Right lobe of liver (tissue), 6 donors: ENCODE results near the gene OPA1. TPM values are rescaled to one million over a fixed set of nuclear protein-coding genes. Genes with fewer than 3 reads are reported as not detected.

Experiments
- ATAC-seq, 4 donors: fragments of 200-7000 bp; cut with Tn5 transposase; one replicate each; pipeline ENCODE4 v1.9.1; 2020; ENCODE audit warnings: mild to moderate bottlenecking in 4 of 4, moderate library complexity in 4 of 4
- DNase-seq, 3 donors: peaks; one replicate each; pipeline ENCODE4 v3.0.0-alpha.2; 2020
- H3K27ac ChIP-seq, 3 donors: fragments of 200-600 bp; one replicate each; pipeline ENCODE4 v1.8.0; 2022
- H3K27me3 ChIP-seq, 2 donors: fragments of 200-600 bp; one replicate each; pipeline ENCODE4 v1.8.0; 2022
- H3K36me3 ChIP-seq, 4 donors: fragments of 200-600 bp; sonication (generic) in 1 of 4; one replicate each; pipeline versions ENCODE4 v1.5.1 to v1.8.0; 2017 to 2022; ENCODE audit warnings: control low read depth in 1 of 4
- H3K4me1 ChIP-seq, 4 donors: fragments of 200-600 bp; sonication (generic) in 1 of 4; one replicate each; pipeline versions ENCODE4 v1.5.1 to v1.8.0; 2017 to 2022; ENCODE audit warnings: control low read depth in 1 of 4
- H3K4me3 ChIP-seq, 3 donors: fragments of 200-600 bp; one replicate each; pipeline ENCODE4 v1.8.0; 2022
- H3K9me3 ChIP-seq, 4 donors: fragments of 200-600 bp; sonication (generic) in 1 of 4; one replicate each; pipeline versions ENCODE4 v1.5.1 to v1.8.0; 2017 to 2022; ENCODE audit warnings: control low read depth in 1 of 4
- POLR2A ChIP-seq: fragments of 450-650 bp; IDR thresholded peaks from one replicate; pipeline ENCODE4 v1.6.1; 2017; ENCODE audit warnings: antibody characterized with exemption, mild to moderate bottlenecking
- WGBS: methylation state at CpG from one replicate; pipeline ENCODE4 v1.1.6; 2018; ENCODE audit warnings: low coverage, low lambda C conversion rate; ENCODE audit not compliant: insufficient coverage; ENCODE audit errors: missing lambda C conversion rate; 5-methylcytosine and 5-hydroxymethylcytosine counted together
- intact Hi-C, 2 donors: fragments of 100-400 bp; cut with DNase I; formaldehyde crosslinking; loops; one replicate each; pipeline versions ENCODE4 v1.11.2 to v1.14.1; 2022
- total RNA-seq, 6 experiments: library from RNA; depleted of rRNA in 2 of 6; stranded (reverse); fragments of >200 nt in 2 of 6; fragmentation: NEBNext Ultra II Directional in 3 of 6; extraction: Animal tissue kit (Norgen Biotek cat#: 25700) in 3 of 6; gene quantifications; one replicate each; pipeline versions ENCODE4 v1.1.0 to v1.2.4, GENCODE V29; 2016 to 2023
- TF ChIP-seq, protein P1 (sequence below), 4 donors: fragments of 200-600 bp in 3 of 4; fragments of 450-650 bp in 1 of 4; IDR thresholded peaks; one replicate each; pipeline versions ENCODE4 v1.5.1 to v1.8.0; 2016 to 2022; ENCODE audit warnings: antibody characterized with exemption in 4 of 4, mild to moderate bottlenecking in 2 of 4
- donor health status: DM: no; HTN: yes; CAD: no.
- donor health status: DM: no; HTN: no; CAD: no.
- donor health status: DM: no; HTN: no; CAD: no.
- donor health status: DM: no; HTN: yes; CAD: no.
- donor health status: DM: no; HTN: yes; CAD: no.

The OPA1 gene
- total RNA-seq, 6 experiments from 2014 or later: 29.2 to 45.5 (median 31.6) TPM

DNA sequence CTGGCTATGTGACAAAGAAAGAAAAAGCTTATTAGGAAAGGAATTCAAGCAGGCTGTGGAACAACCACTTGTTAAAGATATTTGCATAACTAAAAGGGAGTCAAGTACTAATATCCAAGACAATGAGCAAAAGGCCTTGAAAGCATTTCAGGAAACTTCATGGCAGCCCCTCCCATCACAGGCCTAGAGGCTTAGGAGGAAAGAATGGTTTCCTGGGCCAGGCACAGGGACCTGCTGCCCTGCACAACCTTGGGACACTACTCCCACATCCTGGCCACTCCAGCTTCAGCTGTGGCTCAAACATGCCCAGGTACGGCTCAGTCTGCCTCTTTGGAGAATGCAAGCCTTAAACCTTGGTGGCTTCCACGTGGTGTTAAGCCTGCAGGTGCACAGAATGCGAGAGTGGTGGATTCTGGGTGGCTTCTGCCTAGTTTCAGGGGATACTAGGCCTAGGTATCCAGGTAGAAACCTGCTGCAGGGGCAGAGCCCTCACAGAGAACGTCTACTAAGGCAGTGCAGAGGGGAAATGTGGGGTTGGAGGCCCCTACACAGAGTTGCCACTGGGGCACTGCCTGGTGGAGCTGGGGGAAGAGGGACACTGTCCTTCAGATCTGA lies 121.6 kb downstream of the OPA1 start:
- Histone ChIP-seq H3K36me3 (no peaks in the 10 kb centered on the region), H3K9me3 (no peaks in the 10 kb centered on the region), H3K27me3 (no peaks in the 10 kb centered on the region), H3K4me3 (no peak overlapping the region), H3K27ac (no peak overlapping the region), H3K4me1 (peaks cover 0 to 10% (median 0%) of the 10 kb centered on the region in 4 donors)
- TF ChIP-seq, protein P1, sequence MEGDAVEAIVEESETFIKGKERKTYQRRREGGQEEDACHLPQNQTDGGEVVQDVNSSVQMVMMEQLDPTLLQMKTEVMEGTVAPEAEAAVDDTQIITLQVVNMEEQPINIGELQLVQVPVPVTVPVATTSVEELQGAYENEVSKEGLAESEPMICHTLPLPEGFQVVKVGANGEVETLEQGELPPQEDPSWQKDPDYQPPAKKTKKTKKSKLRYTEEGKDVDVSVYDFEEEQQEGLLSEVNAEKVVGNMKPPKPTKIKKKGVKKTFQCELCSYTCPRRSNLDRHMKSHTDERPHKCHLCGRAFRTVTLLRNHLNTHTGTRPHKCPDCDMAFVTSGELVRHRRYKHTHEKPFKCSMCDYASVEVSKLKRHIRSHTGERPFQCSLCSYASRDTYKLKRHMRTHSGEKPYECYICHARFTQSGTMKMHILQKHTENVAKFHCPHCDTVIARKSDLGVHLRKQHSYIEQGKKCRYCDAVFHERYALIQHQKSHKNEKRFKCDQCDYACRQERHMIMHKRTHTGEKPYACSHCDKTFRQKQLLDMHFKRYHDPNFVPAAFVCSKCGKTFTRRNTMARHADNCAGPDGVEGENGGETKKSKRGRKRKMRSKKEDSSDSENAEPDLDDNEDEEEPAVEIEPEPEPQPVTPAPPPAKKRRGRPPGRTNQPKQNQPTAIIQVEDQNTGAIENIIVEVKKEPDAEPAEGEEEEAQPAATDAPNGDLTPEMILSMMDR (IDR thresholded peaks at IDR 0.05): no peak
- TF ChIP-seq POLR2A: no peak
- intact Hi-C loops: no loop called here
- no peak for DNase-seq
- 0% methylated on average over 1 of the region's 4 CpGs for WGBS
- ATAC-seq: no peak

DNA sequence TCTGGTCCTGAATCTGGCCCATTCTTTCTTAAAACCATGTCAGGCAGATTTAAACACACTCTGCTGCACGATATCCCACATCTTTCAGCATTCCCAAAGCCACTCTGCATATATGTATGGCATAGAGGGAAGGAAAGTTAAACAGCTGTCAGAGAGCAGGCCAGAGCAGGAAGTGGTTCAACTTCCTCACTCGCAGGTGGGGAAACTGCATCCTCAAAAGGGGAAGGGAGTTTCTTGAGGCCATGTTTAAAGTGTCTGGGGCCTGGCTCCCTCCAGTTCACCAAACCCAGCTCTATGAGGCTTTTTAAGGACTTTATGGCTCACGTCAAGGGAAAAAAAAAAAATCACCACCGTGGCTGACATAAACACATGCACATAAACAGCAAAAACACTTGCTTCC lies 123.1 kb downstream of the OPA1 start:
- Histone ChIP-seq H3K27ac (no peak overlapping the region), H3K27me3 (no peaks in the 10 kb centered on the region), H3K4me3 (no peak overlapping the region), H3K9me3 (no peaks in the 10 kb centered on the region), H3K36me3 (no peaks in the 10 kb centered on the region), H3K4me1 (no peaks in the 10 kb centered on the region)
- intact Hi-C loops: no loop called here
- 51% methylated on average over 4 of the region's 4 CpGs for WGBS
- DNase-seq: no peak
- TF ChIP-seq POLR2A: no peak
- TF ChIP-seq, protein P1 (IDR thresholded peaks at IDR 0.05): no peak
- ATAC-seq: no peak

DNA sequence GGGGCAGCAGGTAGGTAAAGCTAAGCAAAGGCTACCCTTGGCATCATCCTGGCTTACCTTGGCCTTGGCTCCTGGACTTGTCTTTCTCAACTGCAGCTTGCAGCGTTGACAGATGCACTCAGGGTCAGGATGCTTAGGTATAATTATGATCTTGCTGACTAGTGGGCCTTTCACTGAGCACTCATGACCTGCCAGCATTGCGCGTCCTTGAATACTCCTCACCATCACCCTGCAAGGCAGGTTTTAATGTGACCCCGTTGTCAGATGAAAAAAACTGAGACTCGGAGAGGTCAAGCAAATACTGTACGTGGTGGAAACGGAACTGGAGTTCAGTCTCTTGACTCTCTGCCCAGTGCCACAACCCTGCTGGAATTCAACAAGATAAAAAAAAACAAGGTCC lies 126.7 kb downstream of the OPA1 start:
- DNase-seq (no peak), ATAC-seq (peak in 2 of 4 donors; percentile 24 to 71)
- no peak overlapping the region for H3K27ac ChIP-seq
- H3K36me3 ChIP-seq: no peaks in the 10 kb centered on the region
- no peaks in the 10 kb centered on the region for H3K27me3 ChIP-seq
- no peaks in the 10 kb centered on the region for H3K4me1 ChIP-seq
- intact Hi-C loops: no loop called here
- no peak for TF ChIP-seq POLR2A
- TF ChIP-seq, protein P1 (IDR thresholded peaks at IDR 0.05): no peak
- no peak overlapping the region for H3K4me3 ChIP-seq
- WGBS: 35% methylated on average over 6 of the region's 7 CpGs
- no peaks in the 10 kb centered on the region for H3K9me3 ChIP-seq

DNA sequence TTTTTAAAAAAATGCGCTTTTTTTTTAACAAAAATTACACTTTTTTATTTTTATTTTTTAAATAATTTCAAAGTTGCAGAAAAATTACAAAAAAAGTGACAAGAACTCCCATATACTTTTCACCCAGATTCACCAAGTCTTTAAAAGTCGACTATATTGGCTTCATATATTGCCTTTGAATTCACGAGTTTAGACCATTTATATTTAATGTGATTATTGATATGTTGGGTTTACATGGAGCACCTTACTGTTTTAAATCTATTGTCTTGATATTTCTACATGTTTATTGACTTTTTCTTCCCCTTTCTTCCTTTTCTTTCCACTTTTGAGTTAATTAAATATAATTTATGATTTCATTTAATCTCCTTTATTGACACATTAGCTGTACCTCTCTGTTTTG lies 127.2 kb downstream of the OPA1 start:
- no peak for DNase-seq
- intact Hi-C loops: no loop called here
- TF ChIP-seq, protein P1 (IDR thresholded peaks at IDR 0.05): no peak
- TF ChIP-seq POLR2A: no peak
- H3K27me3 ChIP-seq: no peaks in the 10 kb centered on the region
- no peak for ATAC-seq
- H3K4me1 ChIP-seq: no peaks in the 10 kb centered on the region
- no peaks in the 10 kb centered on the region for H3K36me3 ChIP-seq
- WGBS: 86% methylated on average over 3 of the region's 3 CpGs
- H3K27ac ChIP-seq: no peak overlapping the region
- no peak overlapping the region for H3K4me3 ChIP-seq
- no peaks in the 10 kb centered on the region for H3K9me3 ChIP-seq

DNA sequence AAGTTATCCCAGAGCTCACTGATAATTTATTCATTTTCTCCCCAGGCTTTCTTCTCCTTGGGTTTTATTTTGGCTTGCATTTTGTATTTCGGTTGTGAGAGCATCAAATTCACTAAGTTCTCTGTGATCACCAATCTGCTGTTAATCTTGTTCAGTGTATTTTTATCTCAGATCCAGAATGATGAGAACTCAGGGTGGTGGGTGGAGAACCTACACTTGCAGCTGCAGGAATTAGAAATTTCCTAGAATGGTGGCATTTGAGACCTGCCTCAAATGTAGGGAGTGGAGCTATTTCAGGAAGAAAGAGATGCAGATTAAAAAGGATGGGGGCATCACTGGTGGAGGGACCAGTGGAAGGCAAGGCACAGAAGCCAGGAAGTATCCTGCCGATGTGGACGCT lies 129.6 kb downstream of the OPA1 start:
- no peaks in the 10 kb centered on the region for H3K36me3 ChIP-seq
- no peaks in the 10 kb centered on the region for H3K4me1 ChIP-seq
- no peak overlapping the region for H3K27ac ChIP-seq
- TF ChIP-seq, protein P1 (IDR thresholded peaks at IDR 0.05): no peak
- no peak for TF ChIP-seq POLR2A
- H3K4me3 ChIP-seq: no peak overlapping the region
- H3K9me3 ChIP-seq: no peaks in the 10 kb centered on the region
- intact Hi-C loops: no loop called here
- 78% methylated on average over 3 of the region's 3 CpGs for WGBS
- ATAC-seq (no peak), DNase-seq (no peak)
- H3K27me3 ChIP-seq: no peaks in the 10 kb centered on the region
